HepG2 (cell line): ENCODE results near the gene DEFB131B. TPM values are rescaled to one million over a fixed set of nuclear protein-coding genes. Genes with fewer than 3 reads are reported as not detected.

ENCODE experiments used
- ATAC-seq: fragments of 200-7000 bp; cut with Tn5 transposase; 3 replicates; pipeline ENCODE4 v1.9.1; 2020; ENCODE audit warnings: mild to moderate bottlenecking, moderate library complexity
- BruUV-seq: library from RNA; stranded (reverse); fragments of 400-500 nt; replicated peaks from 2 replicates; lab custom pipeline; 2021; lab: Mats Ljungman, UMichigan
- CTCF ChIA-PET: fragments of 300-600 bp; formaldehyde crosslinking; extraction: SDS; loops from one replicate; lab custom pipeline; 2021; ENCODE audit warnings: low total read pairs, inconsistent platforms, low intra/inter-chr PET ratio; lab: Yijun Ruan, JAX
- POLR2A ChIA-PET: fragments of 350-600 bp; sonication (Branson Sonifier 250); formaldehyde crosslinking; loops from one replicate; lab custom pipeline; 2020; ENCODE audit warnings: antibody characterized with exemption, inconsistent platforms; lab: Yijun Ruan, JAX
- DNase-seq: peaks from one replicate; pipeline ENCODE4 v3.0.0-alpha.2; 2015; ENCODE audit warnings: low spot score
- FAIRE-seq: peaks from 3 replicates; lab custom pipeline; 2011; peaks lifted over from hg19 to GRCh38; lab: Jason Lieb, UNC
- H2AFZ ChIP-seq: one replicate; pipeline ENCODE4 v1.6.1; 2011; ENCODE audit warnings: low read length, inconsistent platforms
- H3K27ac ChIP-seq: fragments of 300-600 bp; 3 replicates; pipeline ENCODE4 v1.8.0; 2011; ENCODE audit warnings: mixed run types, mild to moderate bottlenecking, mixed read lengths, low read length, inconsistent platforms; ENCODE audit not compliant: insufficient read depth; ENCODE audit errors: extremely low read length
- H3K27me3 ChIP-seq, 2 experiments: fragments of 200-600 bp in 1 of 2; 2 replicates in 1 of 2; 3 replicates in 1 of 2; pipeline versions ENCODE4 v1.6.0 to v1.8.0; 2011; ENCODE audit warnings: low read length in 2 of 2, mild to moderate bottlenecking in 2 of 2, moderate library complexity in 2 of 2, inconsistent platforms in 1 of 2; ENCODE audit not compliant: insufficient read depth in 2 of 2, control insufficient read depth in 1 of 2
- H3K36me3 ChIP-seq, 2 experiments: fragments of 200-600 bp in 1 of 2; replicated peaks in 1 of 2; 2 replicates in 1 of 2; 3 replicates in 1 of 2; pipeline versions ENCODE4 v1.5.1 to v1.8.0; 2011; ENCODE audit warnings: low read length in 2 of 2, inconsistent platforms in 1 of 2; ENCODE audit not compliant: insufficient read depth in 2 of 2, control insufficient read depth in 1 of 2
- H3K4me1 ChIP-seq: 2 replicates; pipeline ENCODE4 v1.5.1; 2012; ENCODE audit warnings: low read length, inconsistent platforms; ENCODE audit not compliant: insufficient read depth
- H3K4me2 ChIP-seq: 2 replicates; pipeline ENCODE4 v1.6.0; 2011; ENCODE audit warnings: low read depth, low read length, inconsistent platforms
- H3K4me3 ChIP-seq, 3 experiments: fragments of 200-600 bp in 1 of 3; sonication (generic), shearing (Covaris generic) in 1 of 3; replicated peaks in 1 of 3; 2 replicates each; pipeline ENCODE4 v1.5.1; 2011 to 2016; ENCODE audit warnings: low read length in 3 of 3, inconsistent platforms in 2 of 3, low read depth in 2 of 3, mild to moderate bottlenecking in 2 of 3, control low read depth in 1 of 3, mixed read lengths in 1 of 3; ENCODE audit not compliant: insufficient read depth in 1 of 3
- H3K79me2 ChIP-seq: one replicate; pipeline ENCODE4 v1.6.1; 2011; ENCODE audit warnings: low read length, inconsistent platforms; ENCODE audit not compliant: insufficient read depth
- H3K9ac ChIP-seq: 2 replicates; pipeline ENCODE4 v1.6.0; 2011; ENCODE audit warnings: mild to moderate bottlenecking, low read depth, low read length, inconsistent platforms; ENCODE audit not compliant: insufficient read depth
- H3K9me3 ChIP-seq: 2 replicates; pipeline ENCODE4 v1.5.1; 2012; ENCODE audit warnings: mild to moderate bottlenecking, low read length
- H4K20me1 ChIP-seq: 2 replicates; pipeline ENCODE4 v1.6.0; 2011; ENCODE audit warnings: inconsistent platforms, mild to moderate bottlenecking, low read length, moderate library complexity; ENCODE audit not compliant: insufficient read depth
- HNF4A ChIP-seq: sonication (generic); formaldehyde crosslinking; IDR thresholded peaks from 2 replicates; pipeline ENCODE4 v1.4.0; 2020; ENCODE audit warnings: missing genetic modification reagents
- RBM22 ChIP-seq: fragments of 200-400 bp; formaldehyde crosslinking; optimal IDR thresholded peaks from 2 replicates; pipeline ENCODE3; 2017; ENCODE audit warnings: mild to moderate bottlenecking, low read length, moderate library complexity
- ZKSCAN8 ChIP-seq: IDR thresholded peaks from 2 replicates; pipeline ENCODE4 v1.6.1; 2016; ENCODE audit warnings: borderline replicate concordance, missing genetic modification reagents, missing compliant biosample characterization
- ZNF331 ChIP-seq: sonication (generic); formaldehyde crosslinking; IDR thresholded peaks from 2 replicates; pipeline ENCODE4 v1.4.0; 2020; ENCODE audit warnings: missing genetic modification reagents
- WGBS: methylation state at CpG from one replicate; pipeline ENCODE4 v1.1.6; 2017; ENCODE audit warnings: low lambda C conversion rate; 5-methylcytosine and 5-hydroxymethylcytosine counted together
- in situ Hi-C: cut with HindIII; loops from 2 replicates; pipeline ENCODE4 v1.10.0; 2017; ENCODE audit warnings: low pct_unique_long_range_greater_than_20kb; ENCODE audit not compliant: extremely low pct_ligation_motif_present
- intact Hi-C: fragments of 100-400 bp; cut with micrococcal nuclease; formaldehyde crosslinking; loops from one replicate; pipeline ENCODE4 v1.10.0; 2022; ENCODE audit not compliant: unreplicated experiment
- polyA plus RNA-seq, 8 experiments: library from polyadenylated mRNA; depleted of rRNA in 3 of 8; stranded (reverse) in 7 of 8; unstranded in 1 of 8; fragments of >200 nt; fragmentation: Illumina TruSeq in 4 of 8; extraction: Trizol in 4 of 8; gene quantifications; 2 replicates each; pipeline versions ENCODE4 v1.2.1 to v1.2.3, GENCODE V29; 2011 to 2016; ENCODE audit warnings: low read depth in 4 of 8, missing spikeins in 1 of 8, mixed read lengths in 1 of 8; ENCODE audit not compliant: insufficient read depth in 1 of 8
- small RNA-seq, 3 experiments: library from RNA; depleted of rRNA; stranded (forward); fragments of <200 nt; gene quantifications; one replicate each; pipeline ENCODE3, GENCODE V24; 2012; ENCODE audit warnings: low read depth in 2 of 3, low replicate concordance in 1 of 3; ENCODE audit not compliant: insufficient read length in 3 of 3, insufficient read depth in 2 of 3
- total RNA-seq, 5 experiments: library from RNA; depleted of rRNA; stranded (reverse); fragments of >200 nt; fragmentation: Illumina TruSeq; extraction: Trizol; gene quantifications; 2 replicates each; pipeline ENCODE4 v1.2.3, GENCODE V29; 2016; ENCODE audit warnings: low read depth in 1 of 5

Gene DEFB131B
- total and polyA plus RNA-seq, 2 of the 13 experiments (the other 11 are each of a cell fraction or from before 2014, with no cell fraction given) = not detected

- BruUV-seq = no TSS peak
- no peak for FAIRE-seq
- H3K4me1 ChIP-seq = peaks cover 62% of the 10 kb centered on the region
- 41% methylated on average over 4 of the region's 4 CpGs for WGBS
- peak overlapping the region; percentile 58 for H3K4me2 ChIP-seq
- H3K36me3 ChIP-seq = peaks cover 1 to 6% of the 10 kb centered on the region in 2 experiments; a peak in 1 of 5 replicates
- peaks cover 10% of the 10 kb centered on the region for H4K20me1 ChIP-seq
- peak overlapping the region; percentile 17 for H3K27ac ChIP-seq
- H3K79me2 ChIP-seq = peaks cover 89% of the 10 kb centered on the region
- ChIA-PET POLR2A (interaction anchor here (1.0 to 2.1 kb wide), 2 partner anchors 11 to 45 kb away, joined by 4 read pairs; no protein-coding TSS in a partner anchor), CTCF (no interaction called here)
- intact Hi-C loops (no loop called here), in situ Hi-C loops (no loop called here)
- H3K4me3 ChIP-seq = no peak overlapping the region
- H2AFZ ChIP-seq = no peak overlapping the region
- ATAC-seq = no peak
- no peak for DNase-seq
- TF ChIP-seq HNF4A (peak; percentile 46; the same call in 1 of the 2 replicates), ZNF331 (no peak), RBM22 (no peak), ZKSCAN8 (peak; percentile 87; the same call in 1 of the 2 replicates)
- no peak overlapping the region; the same call in 1 of the 2 replicates for H3K9ac ChIP-seq
- H3K27me3 ChIP-seq = no peaks in the 10 kb centered on the region; a peak in 1 of 5 replicates
- no peaks in the 10 kb centered on the region for H3K9me3 ChIP-seq
Measured at GRCh38 chr11:71933141-71933933, 55.1 kb downstream of the DEFB131B start.

Small RNA genes lying within 50 kb of the gene (small RNA-seq; reads per million reads assigned to genes)
- gene RNA5SP342 = 0 reads per million in 3 experiments

Other genes starting within 250 kb of the DEFB131B start
- gene DEFB108B, start 45.3 kb upstream of the DEFB131B start, total RNA-seq (2016; rRNA removed; fragmentation: Illumina TruSeq; extraction: Trizol) = not detected in 2 replicates
- gene DEFB108B, start 45.3 kb upstream of the DEFB131B start, polyA plus RNA-seq (2011; rRNA removed) = not detected in 2 replicates
- gene XNDC1N, start 50.1 kb downstream of the DEFB131B start, total RNA-seq (2016; rRNA removed; fragmentation: Illumina TruSeq; extraction: Trizol) = 6.3 and 7.5 TPM in 2 replicates
- gene XNDC1N, start 50.1 kb downstream of the DEFB131B start, polyA plus RNA-seq (2011; rRNA removed) = 2.7 and 3.4 TPM in 2 replicates
- 18.9 and 28.6 TPM in 2 replicates for gene RNF121, start 50.6 kb downstream of the DEFB131B start, total RNA-seq (2016; rRNA removed; fragmentation: Illumina TruSeq; extraction: Trizol)
- gene RNF121, start 50.6 kb downstream of the DEFB131B start, polyA plus RNA-seq (2011; rRNA removed) = 41.9 and 44.3 TPM in 2 replicates
- 1.0 and 4.1 TPM in 2 replicates for gene IL18BP, start 120.5 kb downstream of the DEFB131B start, total RNA-seq (2016; rRNA removed; fragmentation: Illumina TruSeq; extraction: Trizol)
- gene IL18BP, start 120.5 kb downstream of the DEFB131B start, polyA plus RNA-seq (2011; rRNA removed) = 12.6 and 12.8 TPM in 2 replicates
- 60.2 and 67.7 TPM in 2 replicates for gene NUMA1, start 202.1 kb downstream of the DEFB131B start, total RNA-seq (2016; rRNA removed; fragmentation: Illumina TruSeq; extraction: Trizol)
- 57.3 and 65.8 TPM in 2 replicates for gene NUMA1, start 202.1 kb downstream of the DEFB131B start, polyA plus RNA-seq (2011; rRNA removed)
- gene LRRC51, start 202.4 kb downstream of the DEFB131B start, total RNA-seq (2016; rRNA removed; fragmentation: Illumina TruSeq; extraction: Trizol) = 6.0 and 6.4 TPM in 2 replicates
- gene LRRC51, start 202.4 kb downstream of the DEFB131B start, polyA plus RNA-seq (2011; rRNA removed) = 3.4 and 5.3 TPM in 2 replicates
- 63.4 and 66.0 TPM in 2 replicates for gene LAMTOR1, start 224.8 kb downstream of the DEFB131B start, total RNA-seq (2016; rRNA removed; fragmentation: Illumina TruSeq; extraction: Trizol)
- 60.4 and 68.2 TPM in 2 replicates for gene LAMTOR1, start 224.8 kb downstream of the DEFB131B start, polyA plus RNA-seq (2011; rRNA removed)
- gene TOMT, start 227.5 kb downstream of the DEFB131B start, total RNA-seq (2016; rRNA removed; fragmentation: Illumina TruSeq; extraction: Trizol) = not detected in 2 replicates
- gene TOMT, start 227.5 kb downstream of the DEFB131B start, polyA plus RNA-seq (2011; rRNA removed) = not detected in 2 replicates
- 25.2 and 25.7 TPM in 2 replicates for gene ANAPC15, start 234.2 kb downstream of the DEFB131B start, total RNA-seq (2016; rRNA removed; fragmentation: Illumina TruSeq; extraction: Trizol)
- 16.5 and 18.8 TPM in 2 replicates for gene ANAPC15, start 234.2 kb downstream of the DEFB131B start, polyA plus RNA-seq (2011; rRNA removed)